Neuronal stem cell (in vitro differentiated cells): ENCODE measurements around the gene KCNA2.
A peak's percentile ranks its signal among the peaks of the same experiment; 100 is the strongest.

Experiments
- DNase-seq: peaks from one replicate; pipeline ENCODE4 v3.0.0-alpha.2; 2013; ENCODE audit warnings: low spot score
- H2AFZ ChIP-seq: one replicate; pipeline ENCODE4 v1.6.1; 2013; ENCODE audit warnings: mild to moderate bottlenecking, low read length, inconsistent platforms
- H2AK5ac ChIP-seq: 2 replicates; pipeline ENCODE4 v1.6.1; 2013; ENCODE audit warnings: low read depth, mild to moderate bottlenecking, inconsistent platforms, low read length, moderate library complexity, mixed read lengths
- H2BK120ac ChIP-seq: 2 replicates; pipeline ENCODE4 v1.6.1; 2013; ENCODE audit warnings: low read depth, mild to moderate bottlenecking, inconsistent platforms, low read length, moderate library complexity, mixed read lengths
- H2BK12ac ChIP-seq: one replicate; pipeline ENCODE4 v1.6.1; 2013; ENCODE audit warnings: low read length, inconsistent platforms
- H2BK15ac ChIP-seq: 2 replicates; pipeline ENCODE4 v1.6.1; 2013; ENCODE audit warnings: mild to moderate bottlenecking, low read length, inconsistent platforms, mixed read lengths
- H2BK5ac ChIP-seq: one replicate; pipeline ENCODE4 v1.6.1; 2013; ENCODE audit warnings: inconsistent platforms, mild to moderate bottlenecking, low read length, moderate library complexity
- H3K14ac ChIP-seq: one replicate; pipeline ENCODE4 v1.6.1; 2013; ENCODE audit warnings: low read length, inconsistent platforms
- H3K18ac ChIP-seq: 2 replicates; pipeline ENCODE4 v1.6.1; 2013; ENCODE audit warnings: low read length, inconsistent platforms
- H3K23ac ChIP-seq: 2 replicates; pipeline ENCODE4 v1.6.1; 2013; ENCODE audit warnings: low read depth, mild to moderate bottlenecking, mixed read lengths, low read length, inconsistent platforms; ENCODE audit not compliant: poor library complexity
- H3K27ac ChIP-seq: replicated peaks from 3 replicates; pipeline ENCODE4 v1.5.1; 2013; ENCODE audit warnings: low read length, inconsistent platforms
- H3K27me3 ChIP-seq, 3 experiments: 2 replicates each; pipeline ENCODE4 v1.6.1; 2013; ENCODE audit warnings: low read length in 3 of 3, mild to moderate bottlenecking in 2 of 3, inconsistent platforms in 1 of 3, low read depth in 1 of 3, mixed read lengths in 1 of 3, moderate library complexity in 1 of 3; ENCODE audit not compliant: control insufficient read depth in 3 of 3, insufficient read depth in 3 of 3
- H3K36me3 ChIP-seq, 2 donors: replicated peaks in 1 of 2; 2 replicates each; pipeline ENCODE4 v1.6.1; 2013; ENCODE audit warnings: low read length in 2 of 2; ENCODE audit not compliant: control insufficient read depth in 2 of 2, insufficient read depth in 2 of 2
- H3K4ac ChIP-seq: 2 replicates; pipeline ENCODE4 v1.6.1; 2013; ENCODE audit warnings: inconsistent platforms, mild to moderate bottlenecking, low read length, moderate library complexity
- H3K4me1 ChIP-seq, 2 donors: 1 replicate in 1 of 2; 2 replicates in 1 of 2; pipeline ENCODE4 v1.6.1; 2013; ENCODE audit warnings: low read length in 2 of 2, low read depth in 1 of 2; ENCODE audit not compliant: control insufficient read depth in 2 of 2, insufficient read depth in 1 of 2
- H3K4me2 ChIP-seq: one replicate; pipeline ENCODE4 v1.6.1; 2013; ENCODE audit warnings: mild to moderate bottlenecking, low read length, inconsistent platforms; ENCODE audit not compliant: insufficient read depth, poor library complexity, severe bottlenecking
- H3K4me3 ChIP-seq, 2 donors: 2 replicates each; pipeline ENCODE4 v1.5.1; 2013; ENCODE audit warnings: low read length in 2 of 2, mild to moderate bottlenecking in 2 of 2, inconsistent platforms in 1 of 2, moderate library complexity in 1 of 2
- H3K79me1 ChIP-seq: one replicate; pipeline ENCODE4 v1.6.1; 2013; ENCODE audit warnings: low read depth, mild to moderate bottlenecking, inconsistent platforms, low read length, moderate library complexity
- H3K9ac ChIP-seq: one replicate; pipeline ENCODE4 v1.6.1; 2013; ENCODE audit warnings: mild to moderate bottlenecking, low read depth, low read length, inconsistent platforms; ENCODE audit not compliant: poor library complexity
- H3K9me3 ChIP-seq, 2 donors: replicated peaks in 1 of 2; 2 replicates each; pipeline versions ENCODE3 to v1.6.1; 2013; ENCODE audit warnings: low read length in 2 of 2, mild to moderate bottlenecking in 2 of 2, inconsistent platforms in 1 of 2, low read depth in 1 of 2, mixed read lengths in 1 of 2, moderate library complexity in 1 of 2; ENCODE audit not compliant: control insufficient read depth in 2 of 2, insufficient read depth in 1 of 2
- H4K8ac ChIP-seq: one replicate; pipeline ENCODE4 v1.6.1; 2013; ENCODE audit warnings: low read depth, mild to moderate bottlenecking, inconsistent platforms, low read length, moderate library complexity
- H4K91ac ChIP-seq: one replicate; pipeline ENCODE4 v1.6.1; 2013; ENCODE audit warnings: low read length, low read depth, mild to moderate bottlenecking, inconsistent platforms; ENCODE audit not compliant: poor library complexity
- WGBS, 2 donors: extraction: QIAGEN DNeasy Blood & Tissue Kit; methylation state at CpG; one replicate each; pipeline ENCODE4 v1.1.7; 2013; ENCODE audit warnings: missing lambda C conversion rate in 2 of 2, mixed read lengths in 1 of 2; ENCODE audit not compliant: insufficient read length in 2 of 2, insufficient replicate concordance in 1 of 2; ENCODE audit errors: extremely low coverage in 2 of 2; 5-methylcytosine and 5-hydroxymethylcytosine counted together

Gene KCNA2

GRCh38 chr1:110645821-110646735 is 39.9 kb upstream of the KCNA2 start:
- H4K91ac ChIP-seq, result no peak overlapping the region
- no peaks in the 10 kb centered on the region for H3K79me1 ChIP-seq
- no peaks in the 10 kb centered on the region for H3K36me3 ChIP-seq
- H3K27ac ChIP-seq, result no peak overlapping the region
- no peak overlapping the region for H3K23ac ChIP-seq
- H3K14ac ChIP-seq, result no peak overlapping the region
- H3K27me3 ChIP-seq, result no peaks in the 10 kb centered on the region
- H3K9ac ChIP-seq, result no peak overlapping the region
- H4K8ac ChIP-seq, result no peak overlapping the region
- no peak overlapping the region for H2BK12ac ChIP-seq
- no peak overlapping the region for H2BK15ac ChIP-seq
- no peak overlapping the region for H3K18ac ChIP-seq
- H2BK5ac ChIP-seq, result no peak overlapping the region
- H3K4ac ChIP-seq, result no peak overlapping the region
- H3K9me3 ChIP-seq, result no peaks in the 10 kb centered on the region
- no peak overlapping the region for H2AFZ ChIP-seq
- H2AK5ac ChIP-seq, result no peak overlapping the region
- no peak overlapping the region for H3K4me3 ChIP-seq
- no peak overlapping the region for H2BK120ac ChIP-seq
- DNase-seq, result no peak
- no peak overlapping the region for H3K4me2 ChIP-seq
- no CpG with 5 or more reads among the region's 4 CpGs for WGBS, 2 donors
- peaks cover 0 to 10% of the 10 kb centered on the region in 2 donors for H3K4me1 ChIP-seq

GRCh38 chr1:110645211-110645610 is 39.1 kb upstream of the KCNA2 start:
- Histone ChIP-seq H3K36me3 (no peaks in the 10 kb centered on the region), H3K27ac (no peak overlapping the region), H3K23ac (no peak overlapping the region)

GRCh38 chr1:110643879-110644472 is 37.8 kb upstream of the KCNA2 start:
- no peak overlapping the region for H4K8ac ChIP-seq
- no peak overlapping the region for H4K91ac ChIP-seq
- H3K4me2 ChIP-seq, result no peak overlapping the region
- H2BK5ac ChIP-seq, result no peak overlapping the region
- no peaks in the 10 kb centered on the region for H3K79me1 ChIP-seq
- WGBS, 2 donors, result no CpG with 5 or more reads among the region's 4 CpGs
- no peak overlapping the region for H3K4me3 ChIP-seq
- no peak overlapping the region for H3K23ac ChIP-seq
- no peak overlapping the region for H2BK15ac ChIP-seq
- H3K18ac ChIP-seq, result no peak overlapping the region
- H3K36me3 ChIP-seq, result no peaks in the 10 kb centered on the region
- H2AFZ ChIP-seq, result peak overlapping the region; percentile 77
- DNase-seq, result no peak
- no peak overlapping the region for H2BK120ac ChIP-seq
- peaks cover 0 to 10% of the 10 kb centered on the region in 2 donors for H3K4me1 ChIP-seq
- no peak overlapping the region for H3K9ac ChIP-seq
- H2BK12ac ChIP-seq, result no peak overlapping the region
- H3K27me3 ChIP-seq, result no peaks in the 10 kb centered on the region
- no peak overlapping the region for H3K14ac ChIP-seq
- H3K27ac ChIP-seq, result no peak overlapping the region
- H3K9me3 ChIP-seq, result no peaks in the 10 kb centered on the region
- no peak overlapping the region for H2AK5ac ChIP-seq
- H3K4ac ChIP-seq, result no peak overlapping the region

More at GRCh38 chr1:110645211-110645610, 39.1 kb upstream of the KCNA2 start:
- no peaks in the 10 kb centered on the region for H3K27me3 ChIP-seq
- no peak overlapping the region for H2BK15ac ChIP-seq
- no peaks in the 10 kb centered on the region for H3K9me3 ChIP-seq
- no peak overlapping the region for H3K4me2 ChIP-seq
- H4K91ac ChIP-seq, result no peak overlapping the region
- no peak overlapping the region for H3K18ac ChIP-seq
- H4K8ac ChIP-seq, result no peak overlapping the region
- no peak overlapping the region for H2BK5ac ChIP-seq
- no peak for DNase-seq
- no peak overlapping the region for H3K9ac ChIP-seq
- no peak overlapping the region for H3K4ac ChIP-seq
- H2AK5ac ChIP-seq, result no peak overlapping the region
- peaks cover 0 to 10% of the 10 kb centered on the region in 2 donors for H3K4me1 ChIP-seq
- H3K14ac ChIP-seq, result no peak overlapping the region
- H3K79me1 ChIP-seq, result no peaks in the 10 kb centered on the region
- H2BK12ac ChIP-seq, result no peak overlapping the region
- H2BK120ac ChIP-seq, result no peak overlapping the region
- no peak overlapping the region for H3K4me3 ChIP-seq
- peak overlapping the region; percentile 10 for H2AFZ ChIP-seq

- Histone ChIP-seq H2AK5ac (no peak overlapping the region), H4K8ac (no peak overlapping the region), H3K4me1 (peaks cover 0 to 10% of the 10 kb centered on the region in 2 donors), H2BK5ac (no peak overlapping the region), H3K36me3 (no peaks in the 10 kb centered on the region), H3K23ac (no peak overlapping the region), H2BK12ac (no peak overlapping the region), H2BK120ac (no peak overlapping the region), H3K14ac (no peak overlapping the region), H3K27me3 (no peaks in the 10 kb centered on the region), H3K18ac (no peak overlapping the region), H3K4ac (no peak overlapping the region), H3K9me3 (no peaks in the 10 kb centered on the region), H3K4me2 (no peak overlapping the region), H3K4me3 (no peak overlapping the region), H3K79me1 (no peaks in the 10 kb centered on the region), H3K9ac (no peak overlapping the region), H3K27ac (no peak overlapping the region), H4K91ac (no peak overlapping the region), H2BK15ac (no peak overlapping the region), H2AFZ (no peak overlapping the region)
- DNase-seq, result no peak
- WGBS, 2 donors, result no CpG with 5 or more reads among the region's 2 CpGs
These were observed 33.7 kb upstream of the KCNA2 start for GRCh38 chr1:110639724-110640386.
